HG03571 (cell line): Measurements from ENCODE around the gene SBK2.

Experiments
- ATAC-seq: cut with Tn5 transposase; IDR thresholded peaks from one replicate; pipeline ENCODE4 v1.9.1; 2021; ENCODE audit not compliant: unreplicated experiment

The SBK2 gene

DNA sequence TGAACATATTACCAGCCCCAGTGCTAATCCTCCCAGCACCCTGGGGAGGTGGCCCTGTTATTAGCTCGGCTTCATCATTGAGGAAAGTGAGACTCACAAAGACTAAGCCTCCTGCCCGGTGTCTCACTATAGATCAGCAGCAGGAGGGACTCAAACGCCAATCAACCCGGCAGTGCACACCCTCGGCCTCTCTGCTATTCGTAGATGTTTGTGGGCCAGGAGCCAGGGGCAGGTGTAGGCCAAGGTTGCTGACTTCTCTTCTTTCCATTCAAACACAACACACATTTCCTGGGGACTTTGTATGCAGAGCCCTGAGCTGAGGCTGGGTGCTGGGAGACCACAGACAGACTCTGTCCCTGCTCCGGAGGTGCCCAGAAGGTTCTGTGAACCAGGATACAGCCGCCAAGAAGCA is 17.8 kb upstream of the SBK2 start:
- ATAC-seq = no peak

DNA sequence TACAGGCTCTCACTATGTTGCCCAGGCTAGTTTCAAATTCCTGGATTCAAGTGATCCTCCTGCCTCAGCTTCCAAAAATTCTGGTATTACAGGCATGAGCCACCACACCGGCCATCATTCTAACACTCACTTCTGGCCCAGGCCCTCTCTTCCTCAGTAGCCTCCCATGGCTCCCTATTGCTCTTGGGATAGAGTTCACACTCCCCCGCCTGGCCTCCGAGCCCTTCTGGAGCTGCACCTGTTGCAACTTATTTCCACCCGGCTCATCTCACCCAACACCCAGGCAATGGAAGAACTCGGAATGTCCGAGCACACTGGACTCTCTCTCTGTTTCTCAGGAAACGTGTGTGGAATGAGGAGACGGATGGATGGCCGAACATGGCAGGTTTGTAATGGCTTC is 17.4 kb upstream of the SBK2 start:
- ATAC-seq = no peak

DNA sequence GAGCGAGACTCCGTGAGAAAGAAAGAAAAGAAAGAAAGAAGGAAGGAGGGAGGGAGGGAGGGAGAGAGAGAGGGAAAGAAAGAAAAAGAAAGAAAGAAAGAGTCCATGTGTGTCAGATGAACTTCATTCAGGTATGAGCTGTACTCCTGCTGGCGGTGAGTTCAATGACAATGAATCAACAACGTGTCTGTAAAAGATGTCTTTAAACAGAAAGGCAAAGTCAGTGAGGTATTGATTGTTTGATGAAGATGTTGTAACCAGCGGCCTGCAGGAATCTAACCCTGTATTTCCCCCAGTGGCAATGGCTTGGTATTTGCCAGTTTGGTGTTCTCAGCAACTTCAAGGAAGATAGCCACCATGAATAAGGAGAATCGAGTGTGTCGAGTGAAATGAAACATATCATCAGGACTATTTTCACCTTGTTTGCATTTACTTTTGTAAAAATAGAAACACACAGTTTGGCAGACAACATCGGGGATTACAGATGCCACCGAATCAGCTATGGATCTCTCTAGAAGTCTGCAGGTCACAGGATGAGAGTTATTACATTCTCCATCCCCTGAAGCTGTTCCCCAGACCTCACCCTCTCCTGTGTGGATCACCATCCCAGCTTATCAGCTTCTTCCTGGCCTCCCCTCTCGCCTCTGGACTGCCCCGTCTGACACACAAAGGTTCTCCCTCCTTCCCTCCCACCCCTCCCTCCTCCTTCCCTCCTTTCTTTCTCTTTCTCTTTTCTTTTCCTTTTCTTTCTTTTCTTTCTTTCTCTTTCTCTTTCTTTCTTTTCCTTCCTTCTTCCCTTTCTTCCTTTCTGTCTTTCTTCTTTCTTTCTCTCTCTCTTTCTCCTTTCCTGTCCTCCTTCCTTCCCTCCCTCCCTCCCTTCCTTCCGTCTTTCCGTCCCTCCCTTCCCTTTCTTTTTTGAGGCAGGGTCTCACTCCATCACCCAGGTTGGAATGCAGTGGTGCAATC is 16.6 kb upstream of the SBK2 start:
- ATAC-seq = no peak

DNA sequence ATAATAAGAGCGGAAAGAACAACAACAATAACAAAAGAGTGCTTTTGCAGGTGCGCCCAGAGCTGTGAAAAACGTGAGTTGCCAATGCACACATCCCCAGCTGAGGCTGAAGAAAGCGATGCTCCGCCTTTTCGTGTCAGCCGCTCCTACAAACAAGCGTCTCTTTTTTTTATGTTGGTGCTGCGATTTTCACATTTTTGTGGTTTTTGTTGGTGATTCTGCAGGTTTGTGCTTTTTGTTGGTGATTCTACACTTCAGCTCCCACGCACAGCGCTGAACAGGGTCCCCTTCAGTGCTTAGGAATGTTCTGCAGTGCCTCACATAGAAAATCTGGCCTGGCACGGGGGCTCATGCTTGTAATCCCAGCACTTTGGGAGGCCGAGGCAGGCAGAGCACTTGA is 15.7 kb upstream of the SBK2 start:
- ATAC-seq = no peak

DNA sequence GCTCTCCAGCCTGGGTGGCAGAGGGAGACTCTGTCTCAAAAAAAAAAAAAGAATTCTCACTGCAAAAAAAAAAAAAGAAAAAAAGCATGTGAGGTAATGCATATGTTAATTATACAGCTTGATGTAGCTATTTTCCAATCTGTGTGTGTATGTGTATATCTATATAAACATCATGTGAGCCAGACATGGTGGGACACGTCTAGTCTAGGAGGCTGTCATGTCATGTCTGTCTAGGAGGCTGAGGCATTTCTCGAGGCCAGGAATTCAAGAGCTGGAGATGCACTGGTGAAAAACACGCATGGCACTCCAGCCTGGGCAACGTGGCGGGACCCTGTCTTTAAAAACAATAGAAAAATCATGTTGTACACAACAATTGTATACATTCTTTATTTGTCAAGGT is 15.3 kb upstream of the SBK2 start:
- no peak for ATAC-seq

DNA sequence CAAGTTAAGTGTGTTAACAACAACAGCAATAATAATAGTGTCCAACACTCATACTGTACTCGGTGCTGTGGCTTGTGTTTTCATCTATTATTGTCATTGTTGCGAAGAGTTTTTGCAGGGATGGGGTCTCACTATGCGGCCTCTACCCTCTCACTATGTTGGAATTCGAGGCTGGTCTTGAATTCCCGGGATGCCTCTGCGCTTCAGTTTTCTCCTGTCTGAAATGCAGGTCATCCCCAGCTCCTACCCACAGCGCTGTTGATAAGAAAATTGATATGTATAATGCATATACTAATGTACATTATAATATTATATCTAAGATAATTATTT is 13.4 kb upstream of the SBK2 start:
- ATAC-seq = no peak

DNA sequence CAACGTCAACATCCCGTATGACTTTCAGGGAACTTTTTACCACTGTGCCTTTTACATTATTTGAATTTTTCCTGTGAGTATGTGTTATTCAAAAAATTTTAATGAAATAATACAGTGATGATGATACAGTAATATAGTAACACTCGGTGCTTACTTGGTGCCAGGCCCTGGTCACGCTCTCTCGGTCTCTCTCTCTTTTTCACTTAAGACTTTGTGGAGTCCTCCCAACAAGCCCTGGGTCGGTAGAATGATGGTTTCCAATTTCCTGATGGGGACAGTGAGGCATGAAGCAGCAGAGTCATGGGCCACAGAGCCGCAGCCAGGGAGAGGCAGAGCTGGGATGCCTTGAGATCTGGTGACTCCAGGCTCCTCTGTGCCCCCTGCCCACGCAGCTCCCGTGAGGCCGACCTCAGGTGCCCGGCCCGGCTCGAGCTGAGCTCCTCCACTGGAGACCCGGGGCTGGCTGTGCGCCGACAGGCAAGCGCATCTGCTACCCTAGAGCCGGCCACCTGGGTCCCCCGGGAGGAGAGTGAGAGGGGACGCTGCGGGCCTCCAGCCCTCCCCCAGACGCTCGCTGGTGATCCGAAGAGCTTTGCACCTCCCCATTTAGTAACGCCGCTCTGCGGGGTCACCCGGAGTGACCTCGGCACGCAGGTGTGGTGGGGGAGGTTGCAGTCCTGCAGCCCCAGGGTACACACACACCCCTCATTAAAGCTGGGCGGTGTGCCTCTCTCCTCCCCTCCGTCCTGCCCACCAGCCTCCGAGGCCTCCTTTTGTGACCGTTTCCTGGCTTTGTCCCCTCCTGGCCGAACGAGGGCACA is 12.8 kb upstream of the SBK2 start:
- ATAC-seq = no peak

DNA sequence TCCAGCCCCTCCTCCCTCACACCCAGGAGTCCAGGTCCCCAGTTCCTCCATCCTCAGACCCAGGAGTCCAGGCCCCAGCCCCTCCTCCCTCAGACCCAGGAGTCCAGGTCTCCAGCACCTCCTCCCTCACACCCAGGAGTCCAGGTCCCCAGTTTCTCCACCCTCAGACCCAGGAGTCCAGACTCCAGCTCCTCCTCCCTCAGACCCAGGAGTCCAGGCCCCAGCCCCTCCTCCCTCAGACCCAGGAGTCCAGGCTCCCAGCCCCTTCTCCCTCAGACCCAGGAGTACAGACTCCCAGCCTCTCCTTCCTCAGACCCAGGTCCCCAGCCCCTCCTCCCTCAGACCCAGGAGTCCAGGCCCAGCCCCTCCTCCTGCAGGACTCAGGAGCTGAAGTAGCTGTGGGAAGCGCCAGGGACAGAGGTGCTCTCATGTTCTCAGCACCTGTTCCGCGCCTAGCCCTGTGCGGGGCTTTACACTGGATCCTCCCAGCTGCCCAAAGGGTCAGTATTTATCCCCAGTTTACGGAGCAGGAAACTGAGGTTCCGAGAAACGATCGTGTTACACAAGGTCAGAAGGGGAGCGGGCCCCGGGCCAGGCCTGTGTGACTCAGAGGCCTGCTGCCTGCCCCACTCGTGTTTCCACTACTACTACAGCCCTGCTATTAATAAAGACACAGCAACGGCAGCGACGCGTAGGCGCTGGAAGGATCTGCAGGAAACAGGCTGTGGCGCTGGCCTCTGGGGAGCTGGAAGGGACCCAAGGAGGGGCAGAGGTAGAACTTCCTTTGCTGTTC is 10.1 kb upstream of the SBK2 start:
- no peak for ATAC-seq

DNA sequence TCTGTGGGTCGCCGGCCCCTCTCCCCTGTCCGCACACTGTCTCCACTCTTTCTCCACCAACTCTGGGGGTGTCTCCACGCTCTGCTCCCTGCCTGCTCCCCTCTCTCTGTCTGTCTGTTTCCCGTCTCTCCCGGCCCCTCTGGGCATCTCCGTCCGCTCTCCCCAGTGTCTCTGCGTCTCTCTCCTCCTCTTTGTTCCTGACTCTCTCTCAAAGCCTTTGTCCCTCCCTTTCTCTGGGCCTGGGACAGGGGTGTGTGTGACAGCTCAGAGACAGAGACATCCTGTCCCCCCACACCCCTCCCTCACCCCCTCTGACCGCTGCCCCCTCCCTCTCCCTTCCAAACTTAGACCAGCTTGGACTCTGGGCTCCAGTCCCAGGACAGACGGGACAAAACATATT is 9.1 kb upstream of the SBK2 start:
- ATAC-seq = no peak

DNA sequence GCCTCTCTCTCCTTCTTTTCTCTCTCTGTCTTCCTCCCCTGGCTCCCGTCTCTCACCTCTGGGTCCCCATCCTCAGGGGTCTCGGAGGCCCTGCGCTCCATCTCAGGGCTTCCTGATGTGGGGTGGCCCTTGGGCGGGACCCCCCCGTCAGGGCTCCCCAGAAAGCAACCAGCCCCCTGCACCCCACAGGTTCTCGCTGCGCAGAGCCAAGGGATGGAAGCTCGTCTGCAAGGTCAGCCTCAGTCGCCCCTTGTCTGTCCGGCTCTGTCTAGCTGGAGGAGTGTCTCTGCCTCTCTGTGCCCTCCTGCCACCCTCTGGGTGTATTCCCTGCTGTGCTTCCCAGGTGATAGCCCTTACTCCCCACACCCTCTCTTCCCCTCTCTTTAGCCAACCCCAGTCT is 8.5 kb upstream of the SBK2 start, which contains the start of gene SBK3:
TSS of gene SBK3 (minus strand) at position 101 of the 400 bp plus-strand sequence. CDS start at position 101, 0 bp downstream.
- no peak for ATAC-seq

DNA sequence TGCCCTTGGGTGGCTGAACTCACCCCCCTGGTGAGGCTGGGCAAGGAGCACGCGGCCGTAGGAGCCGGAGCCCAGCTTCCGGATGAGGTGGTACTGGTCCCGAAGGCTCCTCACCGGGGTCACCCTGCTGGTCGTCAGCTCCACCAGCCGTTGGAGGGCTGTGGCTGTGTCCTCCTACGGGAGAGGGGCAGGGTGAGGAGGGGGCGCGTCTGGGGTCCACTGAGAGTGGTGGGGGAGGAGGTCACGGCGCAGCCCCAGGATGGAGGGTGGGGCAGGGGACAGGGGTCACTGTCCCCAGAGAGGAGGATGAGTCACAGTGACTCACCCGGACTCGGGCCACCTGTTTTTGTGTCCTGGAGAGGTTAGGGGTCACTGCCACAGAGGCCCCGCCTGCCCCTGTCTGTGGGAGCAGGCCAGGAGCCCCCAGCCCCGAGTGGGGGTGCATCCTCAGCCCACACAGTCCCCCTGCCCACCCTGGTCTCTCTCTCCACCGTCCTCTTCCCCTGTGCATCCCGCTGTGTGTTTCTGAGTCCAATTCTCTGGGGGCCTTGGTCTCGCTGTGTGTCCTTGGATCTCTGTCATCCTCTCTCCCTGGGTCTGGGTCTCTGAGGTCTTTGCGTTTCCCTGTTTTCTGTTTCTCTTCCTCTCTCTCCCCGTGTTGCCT is 8.0 kb upstream of the SBK2 start:
- no peak for ATAC-seq

DNA sequence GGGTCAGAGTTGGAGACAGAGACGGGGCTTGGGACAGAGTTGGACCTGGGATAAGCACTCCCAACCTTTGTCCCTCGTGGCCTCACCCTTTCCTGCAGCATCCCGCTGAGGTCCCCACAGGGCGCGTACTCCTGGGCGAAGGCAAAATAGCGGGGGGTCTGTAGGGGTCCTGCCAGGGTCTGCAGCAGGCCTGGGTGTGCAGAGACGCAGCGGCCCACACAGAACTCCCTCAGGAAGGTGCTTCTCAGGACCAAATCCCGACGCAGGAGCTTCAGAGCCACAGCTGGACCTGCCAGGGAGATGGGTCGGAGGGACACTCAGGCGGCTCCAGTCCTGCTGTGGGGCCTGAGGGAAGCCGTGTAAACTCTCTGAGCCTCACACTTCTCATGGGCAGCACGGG is 7.1 kb upstream of the SBK2 start:
- ATAC-seq = no peak

DNA sequence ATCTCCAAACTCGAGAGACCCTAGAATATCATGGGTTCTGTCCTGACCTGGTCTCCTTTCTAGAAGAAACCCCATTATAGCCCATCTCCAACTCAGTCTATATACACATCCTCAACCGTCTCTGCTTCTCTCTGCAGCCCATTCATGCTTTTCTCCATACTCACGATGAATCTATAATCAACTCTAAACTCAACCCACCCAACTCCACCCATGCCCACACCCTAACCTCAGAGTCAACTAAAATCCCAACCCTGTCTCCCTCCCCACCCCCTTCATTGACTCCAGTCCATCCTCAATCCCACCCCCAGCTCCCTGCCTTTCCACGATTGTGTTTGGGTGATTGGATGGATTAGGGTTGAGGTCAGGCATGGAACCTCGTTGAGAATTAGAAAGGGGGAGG is 6.6 kb upstream of the SBK2 start:
- no peak for ATAC-seq

DNA sequence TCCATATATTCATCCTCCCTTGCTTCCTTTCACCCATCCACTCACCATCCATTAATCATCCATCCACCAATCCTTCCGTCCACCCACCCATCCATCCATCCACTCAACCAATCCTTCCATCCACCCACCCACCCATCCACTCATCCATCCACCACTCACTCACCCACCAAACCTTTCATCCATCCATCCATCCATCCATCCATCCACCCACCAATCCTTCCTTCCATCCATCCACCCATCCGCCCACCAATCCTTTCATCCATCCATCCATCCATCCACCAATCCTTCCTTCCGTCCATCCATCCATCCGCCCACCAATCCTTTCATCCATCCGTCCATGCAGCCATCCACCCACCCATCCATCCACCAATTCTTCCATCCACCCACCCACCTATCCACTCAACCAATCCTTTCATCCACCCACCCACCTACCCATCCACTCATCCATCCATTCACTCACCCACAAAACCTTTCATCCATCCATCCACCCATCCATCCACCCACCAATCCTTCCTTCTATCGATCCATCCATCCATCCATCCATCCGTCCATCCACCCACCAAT is 5.4 kb upstream of the SBK2 start:
- no peak for ATAC-seq

DNA sequence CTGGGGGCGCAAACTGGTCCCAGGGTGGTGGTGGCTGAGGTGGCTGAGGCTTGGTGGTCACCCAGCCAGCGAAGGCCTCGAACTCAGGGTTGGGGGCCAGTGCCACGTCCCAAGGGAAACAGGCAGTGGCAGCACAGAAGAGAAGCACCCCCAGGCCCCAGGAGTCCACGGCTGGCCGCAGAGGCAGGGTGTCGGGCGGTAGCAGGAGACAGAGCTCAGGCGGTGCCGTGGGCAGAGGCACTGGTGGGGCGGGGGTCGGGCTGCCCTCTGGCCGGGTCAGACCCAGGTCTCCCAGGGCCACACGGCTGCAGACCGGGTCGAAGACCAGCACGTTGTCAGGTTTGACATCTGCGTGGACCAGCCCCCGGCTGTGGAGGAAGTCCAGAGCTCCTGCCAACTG is 4.2 kb upstream of the SBK2 start:
- ATAC-seq = no peak

DNA sequence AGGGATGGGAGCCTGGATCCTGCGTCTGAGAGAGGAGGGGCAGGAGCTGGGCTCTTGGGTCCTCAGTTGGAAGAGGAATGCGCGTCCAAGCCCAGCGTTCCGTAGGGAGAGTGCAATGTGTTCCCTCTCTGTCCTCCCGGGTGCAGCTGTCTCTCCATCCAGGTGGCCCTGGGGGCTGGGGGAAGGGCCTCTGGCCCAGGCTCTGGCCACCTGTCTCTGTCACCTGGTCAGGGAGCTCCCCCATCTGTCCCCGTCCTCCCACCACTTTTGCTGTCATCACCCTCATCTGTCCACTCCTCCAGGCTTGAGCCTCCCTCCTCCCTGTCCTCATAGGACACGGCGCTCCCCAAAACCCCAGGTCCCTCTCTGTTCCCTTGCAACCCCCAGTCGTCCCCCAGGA is 3.7 kb upstream of the SBK2 start:
- no peak for ATAC-seq

DNA sequence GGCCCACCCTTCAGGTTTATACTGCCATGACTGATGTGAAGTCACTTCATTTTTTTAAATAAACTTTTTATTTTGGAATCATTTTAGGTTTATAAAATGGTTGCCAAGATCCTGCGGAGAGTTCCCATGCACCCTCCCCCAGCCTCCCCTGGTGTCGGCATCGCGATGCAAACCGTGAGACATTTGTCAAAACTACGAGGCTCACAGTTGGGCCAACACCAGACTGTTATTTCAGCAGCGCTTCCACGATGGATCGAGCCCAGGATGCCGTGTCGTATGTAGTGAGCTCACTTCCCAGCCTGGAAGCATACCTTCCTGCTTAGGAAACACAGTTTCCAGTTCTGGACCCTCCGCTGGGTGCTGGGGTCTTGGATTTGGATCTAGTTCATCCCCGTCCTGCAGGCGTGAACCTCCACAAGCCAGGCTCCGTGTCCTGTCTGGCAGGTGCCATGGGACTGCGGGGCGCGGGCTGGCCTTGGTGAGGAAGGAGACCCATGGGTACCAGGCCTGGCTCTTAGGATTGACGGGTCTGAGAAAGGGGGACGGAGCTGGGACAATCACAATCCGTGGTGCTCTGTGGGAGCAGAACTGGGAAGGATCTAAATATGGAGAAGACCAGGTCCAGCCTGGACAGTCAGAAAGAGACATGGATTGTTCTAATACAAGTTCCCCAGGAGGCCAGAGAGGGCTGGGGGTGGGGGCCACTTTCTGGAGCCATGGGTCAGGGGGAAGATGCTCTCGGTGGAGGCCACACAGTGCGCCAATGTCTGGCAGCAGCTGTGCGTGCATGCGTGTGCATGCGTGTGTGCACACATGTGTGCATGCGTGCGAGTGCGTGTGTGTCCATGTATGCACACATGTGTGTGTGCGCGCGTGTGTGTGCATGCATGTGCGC is 2.4 kb upstream of the SBK2 start:
- no peak for ATAC-seq

DNA sequence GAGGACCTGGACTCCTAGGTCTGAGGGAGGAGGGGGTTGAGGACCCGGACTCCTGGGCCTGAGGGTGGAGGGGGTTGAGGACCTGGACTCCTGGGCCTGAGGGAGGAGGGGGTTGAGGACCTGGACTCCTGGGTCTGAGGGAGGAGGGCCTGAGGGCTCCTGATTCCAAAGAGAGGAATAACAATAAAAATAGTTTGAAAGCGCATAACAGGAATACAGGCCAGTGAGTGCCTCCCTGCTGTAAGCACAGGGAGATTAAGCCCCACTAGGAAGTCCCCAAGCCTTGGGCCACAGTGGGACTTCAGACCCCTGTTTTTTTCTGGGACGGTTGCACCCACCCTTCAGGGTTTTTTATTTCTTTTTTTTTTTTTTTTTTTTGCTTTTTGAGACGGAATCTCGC is 1.2 kb upstream of the SBK2 start:
- no peak for ATAC-seq

DNA sequence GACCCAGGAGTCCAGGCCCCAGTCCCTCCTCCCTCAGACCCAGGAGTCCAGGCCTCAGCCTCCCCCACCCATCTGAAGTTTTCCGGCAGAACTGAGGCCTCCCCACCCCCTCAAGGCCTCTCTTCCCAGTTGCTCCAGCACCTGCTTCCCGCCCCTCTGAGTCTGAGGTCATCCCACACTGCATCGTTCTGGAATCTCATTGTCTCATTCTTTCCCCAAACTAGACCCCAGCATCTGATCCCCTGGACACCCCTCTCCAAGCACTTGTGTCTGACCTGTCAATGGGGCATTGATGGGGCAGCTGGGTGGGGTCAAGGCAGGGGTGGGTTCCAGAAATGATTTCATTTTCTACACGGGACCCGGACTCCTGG is 793 bp upstream of the SBK2 start:
- ATAC-seq = no peak

DNA sequence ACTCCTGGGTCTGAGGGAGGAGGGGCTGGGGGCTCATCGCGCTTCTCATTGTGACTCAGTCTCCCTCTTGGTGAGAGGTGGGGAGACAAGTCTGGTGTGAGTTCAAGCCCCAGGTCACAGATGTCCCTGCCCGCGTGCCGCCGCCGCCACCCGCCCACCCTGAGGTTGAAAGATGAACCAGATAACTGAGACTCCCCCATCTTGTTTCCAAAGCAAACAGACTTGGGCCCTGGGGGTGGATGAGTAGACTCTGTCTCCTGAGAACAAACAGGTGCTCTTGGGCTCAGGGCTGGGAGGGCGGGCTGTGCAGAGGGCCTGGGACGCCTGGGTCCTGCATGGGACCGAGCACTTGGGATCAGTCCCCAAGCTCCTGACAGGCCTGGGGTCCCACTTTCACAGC is 567 bp downstream of the SBK2 start:
- ATAC-seq = no peak
